Ectodermal cell (in vitro differentiated cells): ENCODE results near the gene PTPN2.
"Not testable (repeated sequence)": the region's sequence is repeated elsewhere in the genome, so short reads cannot be mapped to it uniquely, and the experiment has no call there.

Experiments
- H3K27ac ChIP-seq: 2 replicates; pipeline ENCODE4 v1.7.0; 2013; ENCODE audit warnings: mild to moderate bottlenecking, low read depth, low read length; ENCODE audit not compliant: insufficient read depth, poor library complexity, severe bottlenecking
- H3K27me3 ChIP-seq: 2 replicates; pipeline ENCODE4 v1.7.0; 2013; ENCODE audit warnings: mild to moderate bottlenecking, low read length; ENCODE audit not compliant: insufficient read depth, control insufficient read depth, poor library complexity, severe bottlenecking
- H3K36me3 ChIP-seq: one replicate; pipeline ENCODE4 v1.7.0; 2013; ENCODE audit warnings: low read length; ENCODE audit not compliant: control insufficient read depth, insufficient read depth
- H3K4me1 ChIP-seq: one replicate; pipeline ENCODE4 v1.7.0; 2013; ENCODE audit warnings: low read length; ENCODE audit not compliant: control insufficient read depth, insufficient read depth
- H3K4me3 ChIP-seq: 2 replicates; pipeline ENCODE4 v1.7.0; 2013; ENCODE audit warnings: low read depth, low read length, control low read depth; ENCODE audit not compliant: insufficient read depth
- H3K9me3 ChIP-seq: 2 replicates; pipeline ENCODE4 v1.7.0; 2013; ENCODE audit warnings: mild to moderate bottlenecking, low read length, moderate library complexity; ENCODE audit not compliant: control insufficient read depth
- WGBS, 2 experiments: methylation state at CpG; one replicate each; pipeline ENCODE4 v1.1.7; 2013; ENCODE audit warnings: missing lambda C conversion rate in 2 of 2; 5-methylcytosine and 5-hydroxymethylcytosine counted together

Gene PTPN2

GRCh38 chr18:12911929-12912703 lies 28.1 kb upstream of the PTPN2 start:
- Histone ChIP-seq H3K9me3 (no peaks in the 10 kb centered on the region), H3K4me1 (no peaks in the 10 kb centered on the region), H3K27ac (no peak overlapping the region), H3K4me3 (no peak overlapping the region), H3K27me3 (no peaks in the 10 kb centered on the region), H3K36me3 (no peaks in the 10 kb centered on the region)
- WGBS, 2 experiments, result 95 to 96% methylated on average over 75 of the region's 75 CpGs

GRCh38 chr18:12911025-12911928 lies 27.2 kb upstream of the PTPN2 start:
- Histone ChIP-seq H3K9me3 (no peaks in the 10 kb centered on the region), H3K4me3 (no peak overlapping the region), H3K27ac (no peak overlapping the region), H3K4me1 (no peaks in the 10 kb centered on the region), H3K36me3 (no peaks in the 10 kb centered on the region), H3K27me3 (no peaks in the 10 kb centered on the region)
- WGBS, 2 experiments, result 93 to 94% methylated on average over 75 of the region's 75 CpGs

- 92 to 95% methylated on average over 4 of the region's 4 CpGs for WGBS, 2 experiments
- Histone ChIP-seq H3K27ac (no peak overlapping the region), H3K4me3 (no peak overlapping the region), H3K4me1 (no peaks in the 10 kb centered on the region), H3K27me3 (no peaks in the 10 kb centered on the region), H3K9me3 (no peaks in the 10 kb centered on the region), H3K36me3 (no peaks in the 10 kb centered on the region)
Observed at GRCh38 chr18:12908706-12909105, 24.7 kb upstream of the PTPN2 start.

- Histone ChIP-seq H3K27ac (no peak overlapping the region), H3K36me3 (no peaks in the 10 kb centered on the region), H3K4me3 (no peak overlapping the region), H3K9me3 (no peaks in the 10 kb centered on the region), H3K4me1 (no peaks in the 10 kb centered on the region), H3K27me3 (no peaks in the 10 kb centered on the region)
- WGBS, 2 experiments, result 81 to 88% methylated on average over 6 of the region's 8 CpGs
Observed at GRCh38 chr18:12907258-12907925, 23.4 kb upstream of the PTPN2 start.

- no peaks in the 10 kb centered on the region for H3K4me1 ChIP-seq
- no peak overlapping the region for H3K4me3 ChIP-seq
- H3K27ac ChIP-seq, result no peak overlapping the region
- H3K9me3 ChIP-seq, result no peaks in the 10 kb centered on the region
- no peaks in the 10 kb centered on the region for H3K36me3 ChIP-seq
- H3K27me3 ChIP-seq, result no peaks in the 10 kb centered on the region
- WGBS, 2 experiments, result 95 to 96% methylated on average over 10 of the region's 10 CpGs
Observed at GRCh38 chr18:12906773-12907172, 22.7 kb upstream of the PTPN2 start.

GRCh38 chr18:12906119-12906518 lies 22.1 kb upstream of the PTPN2 start:
- no peaks in the 10 kb centered on the region for H3K4me1 ChIP-seq
- H3K36me3 ChIP-seq, result no peaks in the 10 kb centered on the region
- no peaks in the 10 kb centered on the region for H3K27me3 ChIP-seq
- H3K9me3 ChIP-seq, result no peaks in the 10 kb centered on the region
- WGBS, 2 experiments, result 90 to 97% methylated on average over 4 of the region's 4 CpGs
- H3K4me3 ChIP-seq, result no peak overlapping the region
- no peak overlapping the region for H3K27ac ChIP-seq

- Histone ChIP-seq H3K27me3 (no peaks in the 10 kb centered on the region), H3K4me3 (no peak overlapping the region), H3K9me3 (no peaks in the 10 kb centered on the region), H3K4me1 (no peaks in the 10 kb centered on the region), H3K27ac (no peak overlapping the region), H3K36me3 (no peaks in the 10 kb centered on the region)
- WGBS, 2 experiments, result 90 to 92% methylated on average over 8 of the region's 8 CpGs
Observed at GRCh38 chr18:12904012-12904516, 20.0 kb upstream of the PTPN2 start.

GRCh38 chr18:12901208-12901607 lies 17.2 kb upstream of the PTPN2 start:
- not testable (repeated sequence) for H3K4me1 ChIP-seq, H3K27ac ChIP-seq, H3K27me3 ChIP-seq, H3K4me3 ChIP-seq, H3K9me3 ChIP-seq, H3K36me3 ChIP-seq
- WGBS, 2 experiments, result 94 to 95% methylated on average over 12 of the region's 12 CpGs

- not testable (repeated sequence) for H3K4me1 ChIP-seq, H3K27me3 ChIP-seq, H3K27ac ChIP-seq, H3K9me3 ChIP-seq, H3K36me3 ChIP-seq, H3K4me3 ChIP-seq
- 97% methylated on average over 44 of the region's 51 CpGs for WGBS, 2 experiments
Observed at GRCh38 chr18:12896784-12897333, 12.8 kb upstream of the PTPN2 start.
